ENCODE results near the gene SENP3. TPM values are rescaled to one million over a fixed set of nuclear protein-coding genes. Genes with fewer than 3 reads are reported as not detected.
A peak's percentile ranks its signal among the peaks of the same experiment; 100 is the strongest.

SENP3 gene
- total and polyA plus RNA-seq, 9 donors, result 33.8 to 43.6 (median 41.3) TPM

GRCh38 chr17:7574176-7574953 lies 12.6 kb downstream of the SENP3 start:
- no CpG with 5 or more reads among the region's 15 CpGs for WGBS (ENCODE audit: insufficient coverage)
- no peaks in the 10 kb centered on the region for H3K27me3 ChIP-seq (ENCODE audit: control insufficient read depth, insufficient read depth, low read length)
- H3K27ac ChIP-seq (ENCODE audit: low read length), result peak overlapping the region; percentile 99
- no peaks in the 10 kb centered on the region for H3K9me3 ChIP-seq (replicated peaks; ENCODE audit: control insufficient read depth, low read depth, low read length)
- H3K4me1 ChIP-seq (ENCODE audit: control insufficient read depth, insufficient read depth, low read length), result peaks cover 33% of the 10 kb centered on the region
- peaks cover 76% of the 10 kb centered on the region for H3K36me3 ChIP-seq (ENCODE audit: control insufficient read depth, insufficient read depth, low read length)
- peak overlapping the region; percentile 100 for H3K4me3 ChIP-seq (ENCODE audit: low read length)
- DNase-seq, result no peak

GRCh38 chr17:7575481-7575883 lies 13.8 kb downstream of the SENP3 start:
- no peak overlapping the region for H3K27ac ChIP-seq (ENCODE audit: low read length)

DNA sequence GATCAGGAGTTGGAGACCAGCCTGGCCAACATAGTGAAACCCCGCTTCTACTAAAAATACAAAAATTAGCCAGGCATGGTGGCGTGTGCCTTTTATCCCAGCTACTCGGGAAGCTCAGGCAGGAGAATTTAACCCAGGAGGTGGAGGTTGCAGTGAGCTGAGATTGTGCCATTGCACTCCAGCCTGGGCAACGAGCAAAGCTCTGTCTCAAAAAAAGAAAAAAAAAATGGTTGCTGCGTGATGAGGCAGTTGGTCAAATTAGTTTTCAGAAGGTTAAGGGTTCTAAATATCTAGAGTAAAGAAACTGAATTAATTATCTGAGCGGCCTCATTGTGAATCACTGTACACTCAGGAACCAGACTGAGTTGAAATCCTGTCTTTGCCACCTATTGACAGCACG lies 14.2 kb downstream of the SENP3 start:
- H3K36me3 ChIP-seq (ENCODE audit: control insufficient read depth, insufficient read depth, low read length), result peaks cover 75% of the 10 kb centered on the region
- no peaks in the 10 kb centered on the region for H3K27me3 ChIP-seq (ENCODE audit: control insufficient read depth, insufficient read depth, low read length)
- peaks cover 36% of the 10 kb centered on the region for H3K4me1 ChIP-seq (ENCODE audit: control insufficient read depth, insufficient read depth, low read length)
- 61% methylated on average over 5 of the region's 7 CpGs for WGBS (ENCODE audit: insufficient coverage)
- DNase-seq, result no peak
- no peak overlapping the region for H3K27ac ChIP-seq (ENCODE audit: low read length)
- no peaks in the 10 kb centered on the region for H3K9me3 ChIP-seq (replicated peaks; ENCODE audit: control insufficient read depth, low read depth, low read length)
- H3K4me3 ChIP-seq (ENCODE audit: low read length), result no peak overlapping the region

More at GRCh38 chr17:7575481-7575883, 13.8 kb downstream of the SENP3 start:
- WGBS (ENCODE audit: insufficient coverage), result 67% methylated on average over 1 of the region's 1 CpG
- Histone ChIP-seq H3K9me3 (replicated peaks; ENCODE audit: control insufficient read depth, low read depth, low read length) (no peaks in the 10 kb centered on the region), H3K4me3 (ENCODE audit: low read length) (no peak overlapping the region), H3K27me3 (ENCODE audit: control insufficient read depth, insufficient read depth, low read length) (no peaks in the 10 kb centered on the region), H3K4me1 (ENCODE audit: control insufficient read depth, insufficient read depth, low read length) (peaks cover 36% of the 10 kb centered on the region), H3K36me3 (ENCODE audit: control insufficient read depth, insufficient read depth, low read length) (peaks cover 75% of the 10 kb centered on the region)
- no peak for DNase-seq

- Histone ChIP-seq H3K4me1 (ENCODE audit: control insufficient read depth, insufficient read depth, low read length) (peaks cover 41% of the 10 kb centered on the region), H3K27ac (ENCODE audit: low read length) (no peak overlapping the region), H3K27me3 (ENCODE audit: control insufficient read depth, insufficient read depth, low read length) (no peaks in the 10 kb centered on the region), H3K4me3 (ENCODE audit: low read length) (no peak overlapping the region), H3K9me3 (replicated peaks; ENCODE audit: control insufficient read depth, low read depth, low read length) (no peaks in the 10 kb centered on the region), H3K36me3 (ENCODE audit: control insufficient read depth, insufficient read depth, low read length) (peaks cover 74% of the 10 kb centered on the region)
- 79% methylated on average over 12 of the region's 14 CpGs for WGBS (ENCODE audit: insufficient coverage)
- no peak for DNase-seq
Observed at GRCh38 chr17:7576432-7576937, 14.8 kb downstream of the SENP3 start.

DNA sequence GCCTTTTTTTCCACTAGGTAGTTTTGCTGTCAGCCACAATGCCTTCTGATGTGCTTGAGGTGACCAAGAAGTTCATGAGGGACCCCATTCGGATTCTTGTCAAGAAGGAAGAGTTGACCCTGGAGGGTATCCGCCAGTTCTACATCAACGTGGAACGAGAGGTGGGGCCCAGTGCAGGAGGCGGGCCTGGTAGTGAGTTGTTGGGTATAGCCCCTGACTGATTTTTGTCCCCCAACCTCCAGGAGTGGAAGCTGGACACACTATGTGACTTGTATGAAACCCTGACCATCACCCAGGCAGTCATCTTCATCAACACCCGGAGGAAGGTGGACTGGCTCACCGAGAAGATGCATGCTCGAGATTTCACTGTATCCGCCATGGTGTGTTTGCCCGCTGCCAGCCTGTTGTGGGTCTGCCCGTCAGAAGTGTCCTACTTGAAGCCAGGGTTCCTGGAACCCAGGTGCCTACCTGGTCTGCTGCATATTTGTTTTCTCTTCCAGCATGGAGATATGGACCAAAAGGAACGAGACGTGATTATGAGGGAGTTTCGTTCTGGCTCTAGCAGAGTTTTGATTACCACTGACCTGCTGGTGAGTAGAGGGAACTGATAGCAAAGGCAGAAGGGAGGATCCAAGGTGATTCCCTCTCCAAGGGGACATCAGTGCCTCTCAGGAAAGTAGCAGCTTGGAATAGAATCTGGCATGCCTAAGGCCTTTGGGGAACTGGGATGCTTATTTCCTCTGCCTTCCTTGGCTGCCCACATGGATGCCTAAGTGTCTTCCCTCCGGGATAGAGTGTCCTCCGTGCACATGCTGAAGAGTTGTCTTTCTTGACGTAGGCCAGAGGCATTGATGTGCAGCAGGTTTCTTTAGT lies 15.8 kb downstream of the SENP3 start:
- H3K4me1 ChIP-seq (ENCODE audit: control insufficient read depth, insufficient read depth, low read length), result peaks cover 45% of the 10 kb centered on the region
- H3K4me3 ChIP-seq (ENCODE audit: low read length), result no peak overlapping the region
- DNase-seq, result no peak
- no peaks in the 10 kb centered on the region for H3K27me3 ChIP-seq (ENCODE audit: control insufficient read depth, insufficient read depth, low read length)
- H3K36me3 ChIP-seq (ENCODE audit: control insufficient read depth, insufficient read depth, low read length), result peaks cover 74% of the 10 kb centered on the region
- 73% methylated on average over 13 of the region's 17 CpGs for WGBS (ENCODE audit: insufficient coverage)
- H3K27ac ChIP-seq (ENCODE audit: low read length), result no peak overlapping the region
- no peaks in the 10 kb centered on the region for H3K9me3 ChIP-seq (replicated peaks; ENCODE audit: control insufficient read depth, low read depth, low read length)

- H3K27me3 ChIP-seq (ENCODE audit: control insufficient read depth, insufficient read depth, low read length), result no peaks in the 10 kb centered on the region
- H3K36me3 ChIP-seq (ENCODE audit: control insufficient read depth, insufficient read depth, low read length), result peaks cover 70% of the 10 kb centered on the region
- peaks cover 51% of the 10 kb centered on the region for H3K4me1 ChIP-seq (ENCODE audit: control insufficient read depth, insufficient read depth, low read length)
- peak within 1 kb of the TSS; percentile 72 for H3K27ac ChIP-seq (ENCODE audit: low read length)
- H3K4me3 ChIP-seq (ENCODE audit: low read length), result peak within 1 kb of the TSS; percentile 23
- H3K9me3 ChIP-seq (replicated peaks; ENCODE audit: control insufficient read depth, low read depth, low read length), result no peaks in the 10 kb centered on the region
- DNase-seq, result peak; percentile 85
- WGBS (ENCODE audit: insufficient coverage), result 22% methylated on average over 1 of the region's 7 CpGs
Observed at GRCh38 chr17:7579001-7579833, 17.5 kb downstream of the SENP3 start, which contains the start of gene CD68. TSS of gene CD68 (plus strand) at chr17:7579638. CDS start at chr17:7579678, 40 bp downstream.

- Histone ChIP-seq H3K36me3 (ENCODE audit: control insufficient read depth, insufficient read depth, low read length) (peaks cover 62% of the 10 kb centered on the region), H3K4me1 (ENCODE audit: control insufficient read depth, insufficient read depth, low read length) (peaks cover 53% of the 10 kb centered on the region), H3K27ac (ENCODE audit: low read length) (peak overlapping the region; percentile 72), H3K9me3 (replicated peaks; ENCODE audit: control insufficient read depth, low read depth, low read length) (no peaks in the 10 kb centered on the region), H3K27me3 (ENCODE audit: control insufficient read depth, insufficient read depth, low read length) (no peaks in the 10 kb centered on the region), H3K4me3 (ENCODE audit: low read length) (peak overlapping the region; percentile 23)
- DNase-seq, result no peak
- 61% methylated on average over 6 of the region's 12 CpGs for WGBS (ENCODE audit: insufficient coverage)
Observed at GRCh38 chr17:7579834-7580603, 18.3 kb downstream of the SENP3 start.

- peaks cover 57% of the 10 kb centered on the region for H3K36me3 ChIP-seq (ENCODE audit: control insufficient read depth, insufficient read depth, low read length)
- peak overlapping the region; percentile 42 for H3K27ac ChIP-seq (ENCODE audit: low read length)
- peaks cover 47% of the 10 kb centered on the region for H3K4me1 ChIP-seq (ENCODE audit: control insufficient read depth, insufficient read depth, low read length)
- H3K4me3 ChIP-seq (ENCODE audit: low read length), result peak overlapping the region; percentile 23
- H3K27me3 ChIP-seq (ENCODE audit: control insufficient read depth, insufficient read depth, low read length), result no peaks in the 10 kb centered on the region
- 72% methylated on average over 13 of the region's 23 CpGs for WGBS (ENCODE audit: insufficient coverage)
- no peak for DNase-seq
- H3K9me3 ChIP-seq (replicated peaks; ENCODE audit: control insufficient read depth, low read depth, low read length), result no peaks in the 10 kb centered on the region
Observed at GRCh38 chr17:7580604-7581575, 19.2 kb downstream of the SENP3 start.
